ENCODE data around the gene DAB2IP.
"Not testable (repeated sequence)": the region's sequence is repeated elsewhere in the genome, so short reads cannot be mapped to it uniquely, and the experiment has no call there.

DAB2IP gene

DNA sequence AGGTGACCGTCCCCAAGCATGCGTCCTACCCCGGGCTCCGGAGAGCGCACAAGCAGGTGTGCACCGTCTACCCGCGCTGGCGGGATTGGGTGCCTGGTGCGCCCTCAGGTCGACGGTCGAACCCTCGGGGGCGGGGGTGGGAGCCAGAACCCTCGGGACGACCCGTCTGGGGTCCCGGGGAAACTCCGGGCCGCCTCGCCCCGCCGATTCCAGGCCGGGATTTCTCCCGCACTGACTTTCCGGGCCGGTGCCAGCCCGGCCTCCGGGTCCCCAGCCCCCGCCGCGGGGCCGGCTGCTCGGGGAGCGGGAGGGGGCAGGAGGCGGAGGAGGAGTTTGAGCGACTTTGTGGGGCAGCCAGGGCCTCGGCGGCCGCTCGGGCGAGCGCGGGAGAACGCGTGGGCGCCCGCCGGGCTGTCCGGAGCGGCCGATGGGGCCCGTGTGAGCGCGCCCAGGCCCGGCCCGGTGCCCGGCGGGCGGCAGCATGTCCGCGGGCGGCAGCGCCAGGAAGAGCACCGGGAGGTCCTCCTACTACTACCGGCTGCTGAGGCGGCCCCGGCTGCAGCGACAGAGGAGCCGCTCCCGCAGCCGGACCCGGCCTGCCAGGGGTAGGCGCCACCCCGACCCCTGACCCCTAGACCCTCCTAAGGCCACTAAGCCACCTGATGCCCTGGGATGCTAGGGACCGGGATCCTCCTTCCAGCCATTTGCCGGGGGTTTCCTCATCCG is at the start of gene DAB2IP:
TSS of gene DAB2IP (plus strand) at position 340 of the 726 bp plus-strand sequence. CDS start at position 482, 142 bp downstream.
- no peak for DNase-seq (ENCODE audit: low read depth in 3 of 3)

DNA sequence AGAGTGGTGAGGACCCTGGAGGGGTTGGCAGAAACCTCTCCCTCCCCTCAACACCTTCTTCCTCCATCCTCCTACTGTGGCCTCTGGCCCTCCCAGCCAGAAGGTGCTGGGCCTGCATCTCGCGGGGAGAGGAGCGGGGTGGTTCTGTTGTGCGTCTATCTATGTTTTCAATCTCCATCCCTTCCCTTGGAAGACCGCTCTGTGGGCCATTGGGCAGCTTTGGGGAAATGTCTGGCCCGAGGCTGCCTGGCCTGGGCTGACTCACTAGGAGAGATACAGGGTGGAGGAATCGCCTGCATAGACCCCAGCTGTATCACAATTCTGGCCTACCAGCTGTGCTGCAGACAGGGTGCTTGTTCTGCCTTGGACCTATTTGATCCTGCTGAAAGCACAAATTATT is 48.4 kb upstream of the DAB2IP start:
- no peak for DNase-seq (ENCODE audit: low read depth in 3 of 3)

DNA sequence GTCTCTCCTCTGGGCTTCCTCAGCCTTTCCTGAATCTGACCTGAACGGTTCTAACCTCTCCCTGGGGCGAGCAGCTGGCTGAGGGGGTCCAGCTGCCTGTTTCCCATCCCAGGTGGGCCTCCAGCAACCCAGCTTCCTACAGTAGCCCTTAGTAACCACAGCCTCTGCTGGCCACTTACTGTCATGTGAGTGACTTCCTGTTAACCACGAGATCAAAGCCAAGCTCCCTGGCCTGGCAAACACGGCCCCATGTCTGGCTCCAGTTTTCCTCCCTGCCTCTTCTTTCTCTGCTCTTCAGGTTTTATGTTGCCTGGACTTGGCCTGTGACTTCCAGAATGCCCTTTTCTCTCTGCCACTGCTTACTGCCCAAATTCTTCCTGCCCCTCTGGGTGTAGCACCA is 47.2 kb upstream of the DAB2IP start:
- no peak for DNase-seq (ENCODE audit: low read depth in 3 of 3)

DNA sequence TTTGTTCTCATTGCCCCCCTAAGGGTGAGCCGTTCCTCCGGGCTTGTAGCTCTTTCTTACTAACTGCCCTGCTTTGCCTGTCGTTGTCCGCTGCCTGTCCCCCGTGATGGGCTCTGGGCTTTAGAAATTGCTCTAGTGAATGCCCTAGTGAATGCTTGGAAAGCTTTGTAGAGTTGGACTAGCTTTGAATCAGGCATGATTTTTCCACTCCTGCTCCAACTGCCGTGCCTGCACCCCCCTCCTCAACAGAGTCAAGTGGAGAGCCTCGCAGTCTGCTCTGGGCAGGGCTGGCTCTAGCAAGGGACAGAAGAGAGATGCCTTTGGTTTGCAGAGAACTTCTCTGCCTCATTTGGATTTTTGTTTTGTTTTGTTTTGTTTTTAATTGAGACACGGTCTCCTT is 46.8 kb upstream of the DAB2IP start:
- no peak for DNase-seq (ENCODE audit: low read depth in 3 of 3)

DNA sequence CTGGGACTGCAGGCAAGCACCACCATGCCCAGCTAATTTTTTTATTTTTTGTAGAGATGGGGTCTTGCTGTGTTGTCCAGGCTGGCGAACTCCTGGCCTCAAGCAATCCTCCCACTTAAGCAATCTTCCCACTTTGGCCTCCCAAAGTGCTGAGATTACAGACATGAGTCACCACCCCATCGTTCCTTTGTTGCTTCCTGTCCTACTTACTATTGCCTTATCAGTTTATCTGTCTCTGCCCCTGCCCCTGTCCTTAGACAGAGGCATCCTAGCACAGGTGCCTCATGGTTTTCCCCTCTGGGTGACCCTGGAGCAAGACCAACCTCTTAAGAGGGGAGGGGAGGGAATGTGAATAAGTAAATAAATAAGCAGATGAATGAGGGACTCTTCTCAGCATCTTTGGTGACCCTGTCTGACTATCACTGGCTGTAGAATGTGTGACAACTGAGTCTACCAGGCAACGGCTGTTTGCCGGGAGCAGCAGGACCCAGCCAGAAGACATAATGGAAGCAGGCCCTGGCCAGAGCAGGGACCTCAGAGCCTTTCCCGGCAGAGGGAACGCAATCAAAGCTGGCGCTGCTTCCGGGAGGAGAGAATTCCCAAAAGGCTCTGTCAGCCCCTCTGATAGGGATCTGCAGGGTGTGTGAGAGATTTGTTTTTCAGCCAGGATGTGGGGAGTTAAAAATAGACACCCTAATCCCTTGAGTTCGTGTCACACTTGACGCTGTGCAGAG is 43.8 kb upstream of the DAB2IP start:
- DNase-seq (ENCODE audit: low read depth in 3 of 3) = no peak

DNA sequence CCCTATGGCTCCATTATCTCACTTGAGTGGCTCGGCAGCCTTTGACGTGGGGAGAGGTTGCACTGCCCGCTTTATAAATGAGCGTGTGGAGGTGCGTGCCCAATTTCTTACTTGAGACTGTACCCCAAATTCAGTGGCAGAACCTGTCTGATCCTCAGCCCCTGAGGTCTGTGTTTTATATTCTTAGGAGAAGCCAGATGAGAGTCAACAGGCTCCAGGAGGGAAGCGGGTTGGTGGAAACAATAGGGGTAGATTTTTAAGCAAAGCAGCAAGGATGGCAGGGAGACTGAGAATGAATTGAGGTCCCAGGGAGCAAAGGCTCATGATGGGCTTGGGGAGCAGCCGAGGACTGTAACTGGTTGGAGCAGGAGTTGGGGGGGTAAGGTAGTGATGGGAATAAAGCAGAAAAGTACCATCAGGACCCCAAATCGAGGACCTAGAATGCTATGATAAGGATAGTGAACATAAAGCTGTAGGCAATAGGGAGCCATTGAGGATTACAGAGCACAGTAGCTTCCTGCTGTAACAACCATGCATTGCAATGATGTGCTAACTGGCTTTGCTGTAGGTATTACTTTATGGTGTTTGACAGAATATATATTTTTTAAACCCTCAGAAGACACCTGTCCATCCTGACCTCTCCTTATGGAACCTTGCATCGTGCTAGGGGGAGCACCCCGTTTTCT is 43.1 kb upstream of the DAB2IP start:
- DNase-seq (ENCODE audit: low read depth in 3 of 3) = no peak

DNA sequence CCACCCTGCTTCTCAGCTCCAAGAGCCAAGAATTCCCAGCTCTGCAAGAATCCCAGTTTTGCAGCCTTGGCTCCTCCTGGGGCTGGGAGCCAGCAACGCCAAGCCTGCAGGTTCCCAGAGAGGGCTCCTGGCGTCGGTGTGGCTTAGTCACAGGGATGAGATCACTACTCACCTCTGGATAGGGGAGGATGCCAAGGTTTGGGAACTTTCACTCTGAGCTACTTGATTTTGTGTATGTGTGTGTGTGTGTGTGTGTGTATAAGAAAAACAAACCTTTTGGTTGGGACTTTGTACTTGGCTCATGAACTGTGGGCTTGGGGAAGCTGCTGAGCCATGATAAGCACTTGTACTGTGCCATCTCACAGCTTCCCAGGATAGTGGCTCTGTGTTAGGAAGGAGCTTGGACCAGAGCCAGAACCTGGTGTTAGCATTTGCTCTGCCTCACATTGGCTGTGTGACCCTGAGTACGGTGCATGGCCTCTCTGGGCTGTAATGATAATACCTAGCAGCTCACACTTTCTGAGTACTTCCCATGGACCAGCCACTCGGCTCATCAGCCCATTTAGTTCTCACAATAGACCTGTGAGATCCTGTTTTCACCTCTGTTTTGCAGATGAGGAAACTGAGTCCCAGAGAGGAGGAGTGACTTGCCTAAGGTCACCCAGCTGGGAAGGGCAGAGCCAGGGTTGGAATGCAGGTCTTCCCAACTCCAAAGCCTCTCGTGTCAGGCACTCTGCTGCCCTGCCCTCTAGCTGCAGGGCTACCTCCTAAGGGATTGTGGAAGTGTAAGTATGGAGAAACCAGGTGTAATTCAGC is 41.4 kb upstream of the DAB2IP start:
- DNase-seq (ENCODE audit: low read depth in 3 of 3) = no peak

DNA sequence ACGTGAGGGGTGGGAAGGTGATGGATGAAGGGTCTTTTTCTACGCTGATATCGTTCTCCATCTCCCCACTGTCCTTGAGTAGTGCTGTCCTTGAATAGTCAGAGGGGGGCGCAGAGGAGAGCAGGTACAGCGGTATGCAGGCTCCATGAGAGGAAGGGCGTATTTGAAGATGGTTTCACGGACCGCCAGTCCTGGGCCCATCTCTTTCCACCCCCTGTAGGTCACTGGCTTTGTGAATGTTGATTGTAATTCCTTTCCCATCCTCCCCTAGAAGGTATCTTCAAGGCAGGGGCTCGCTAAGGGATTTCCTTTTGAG is 40.8 kb upstream of the DAB2IP start:
- DNase-seq (ENCODE audit: low read depth in 3 of 3) = no peak

DNA sequence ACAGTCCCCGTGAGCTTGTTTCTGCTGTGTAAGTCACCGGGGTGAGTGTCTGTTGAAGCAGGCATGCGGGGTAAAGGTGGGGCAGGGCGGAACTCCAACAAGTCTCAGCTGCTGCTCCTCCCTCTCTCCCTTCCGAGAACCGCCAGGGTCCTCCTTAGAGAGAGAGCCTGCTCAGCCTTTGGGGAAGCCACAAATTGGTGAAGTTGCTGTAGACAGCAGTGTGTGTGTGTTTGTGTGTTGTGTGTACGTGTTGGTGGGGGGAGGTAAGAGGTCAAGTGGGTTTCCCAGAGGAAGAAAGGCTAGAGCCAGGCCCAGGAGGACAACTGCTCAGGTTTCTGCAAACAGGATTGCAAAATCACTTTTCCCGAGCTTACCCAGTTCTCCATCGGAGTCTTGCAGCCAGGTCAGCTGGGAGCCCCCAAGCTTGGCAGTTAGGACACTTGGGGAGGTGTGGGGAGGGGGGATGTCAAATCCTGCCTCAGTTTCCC is 38.9 kb upstream of the DAB2IP start:
- DNase-seq (ENCODE audit: low read depth in 3 of 3) = no peak

DNA sequence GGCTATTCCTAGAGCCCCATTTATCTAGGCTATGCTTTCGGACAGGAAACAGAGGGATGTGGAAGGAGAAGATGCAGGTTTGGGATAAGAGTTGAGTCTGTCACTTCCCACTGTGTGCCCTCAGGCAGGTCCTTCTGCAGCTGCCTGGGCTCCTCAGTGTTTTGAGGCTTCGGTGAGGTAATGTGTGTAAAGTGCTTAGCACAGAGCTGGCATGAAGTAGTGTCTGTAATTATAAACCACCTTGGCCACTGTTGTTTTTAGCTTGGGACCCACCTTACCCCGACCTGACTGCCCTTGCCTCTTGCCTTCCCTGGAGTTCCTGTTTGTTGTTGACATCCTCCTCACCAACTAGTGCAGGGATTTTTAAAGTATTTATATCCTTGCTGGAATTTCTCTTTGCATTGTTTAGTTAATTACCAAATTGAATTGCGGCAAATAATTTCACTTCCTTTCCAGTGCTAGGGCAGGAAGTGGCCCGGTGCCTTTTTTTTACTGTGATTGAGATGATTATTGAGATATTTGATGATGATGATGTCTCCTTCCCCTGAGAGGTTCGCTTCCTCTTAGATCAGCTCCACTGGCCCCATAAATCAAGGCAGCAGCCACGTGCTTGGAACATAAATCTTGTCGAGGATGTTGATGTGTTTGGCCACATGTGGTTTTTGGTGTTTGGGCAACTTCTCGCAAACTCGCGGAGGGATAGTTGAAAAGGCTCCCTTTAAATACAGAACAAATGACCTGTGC is 38.3 kb upstream of the DAB2IP start:
- DNase-seq (ENCODE audit: low read depth in 3 of 3) = no peak

DNA sequence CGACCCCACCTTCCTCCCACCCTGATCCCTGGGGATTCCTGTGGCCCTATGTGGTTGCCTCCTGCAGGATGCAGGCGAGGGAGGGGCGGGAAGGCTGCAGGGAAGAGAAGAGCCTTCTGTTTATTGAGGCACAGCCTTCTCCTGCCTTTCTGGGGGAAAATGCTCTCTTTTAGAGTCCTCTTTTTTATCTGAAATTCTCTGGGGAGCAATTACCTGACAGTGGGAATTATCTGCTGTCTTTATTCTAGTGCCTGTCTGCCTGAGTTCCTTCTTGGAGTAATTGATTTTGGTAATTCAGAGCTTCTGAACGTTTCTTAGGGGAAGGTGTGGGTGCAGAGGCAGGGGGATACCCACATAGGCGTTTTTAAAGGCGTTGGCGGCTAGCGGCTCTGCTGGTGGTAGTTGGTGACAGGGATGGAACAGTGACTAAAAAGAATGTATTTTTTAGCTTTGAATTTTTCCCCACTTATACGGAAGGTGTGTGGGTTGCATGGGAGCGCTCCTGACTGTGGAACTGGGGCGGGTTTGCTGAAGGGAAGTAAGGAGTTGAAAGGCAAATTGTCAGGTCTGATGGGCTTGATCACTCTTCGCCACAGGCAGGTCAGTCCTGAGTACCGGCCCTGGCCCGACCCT is 35.2 kb upstream of the DAB2IP start:
- no peak for DNase-seq (ENCODE audit: low read depth in 3 of 3)

DNA sequence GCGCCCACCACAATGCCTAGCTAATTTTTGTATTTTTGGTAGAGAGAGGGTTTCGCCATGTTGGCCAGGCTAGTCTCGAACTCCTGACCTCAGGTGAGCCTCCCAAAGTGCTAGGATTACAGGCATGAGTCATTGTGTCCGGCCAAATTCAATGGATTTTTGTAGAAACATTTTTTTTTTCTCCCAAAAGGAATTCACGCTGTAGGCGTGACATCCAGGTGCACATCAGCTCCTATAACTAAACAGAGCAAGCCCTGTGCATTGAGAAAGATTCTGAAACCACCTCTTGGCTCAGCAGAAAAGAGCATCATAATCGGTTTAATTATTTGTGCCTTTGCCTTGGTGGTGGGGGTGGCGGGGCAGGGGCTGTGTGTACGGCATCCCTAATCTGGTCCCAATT is 32.9 kb upstream of the DAB2IP start:
- no peak for DNase-seq (ENCODE audit: low read depth in 3 of 3)

DNA sequence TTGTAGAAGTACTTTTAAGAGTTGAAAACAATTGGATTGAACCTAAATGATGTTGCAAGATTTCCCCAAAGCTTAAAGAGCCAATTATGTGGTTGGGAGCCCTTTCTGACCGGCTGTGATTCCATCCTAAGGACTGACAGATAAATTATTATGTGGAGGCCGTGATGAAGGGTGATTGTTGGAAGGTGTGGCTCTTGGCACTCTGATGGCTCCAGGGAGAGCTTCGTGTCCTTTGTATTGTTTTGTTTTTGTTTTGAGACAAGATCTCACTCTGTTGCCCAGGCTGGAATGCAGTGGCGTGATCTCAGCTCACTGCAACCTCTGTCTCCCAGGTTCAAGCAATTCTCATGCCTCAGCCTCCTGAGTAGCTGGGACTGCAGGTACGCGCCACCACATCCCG is 32.5 kb upstream of the DAB2IP start:
- DNase-seq (ENCODE audit: low read depth in 3 of 3) = not testable (repeated sequence)

DNA sequence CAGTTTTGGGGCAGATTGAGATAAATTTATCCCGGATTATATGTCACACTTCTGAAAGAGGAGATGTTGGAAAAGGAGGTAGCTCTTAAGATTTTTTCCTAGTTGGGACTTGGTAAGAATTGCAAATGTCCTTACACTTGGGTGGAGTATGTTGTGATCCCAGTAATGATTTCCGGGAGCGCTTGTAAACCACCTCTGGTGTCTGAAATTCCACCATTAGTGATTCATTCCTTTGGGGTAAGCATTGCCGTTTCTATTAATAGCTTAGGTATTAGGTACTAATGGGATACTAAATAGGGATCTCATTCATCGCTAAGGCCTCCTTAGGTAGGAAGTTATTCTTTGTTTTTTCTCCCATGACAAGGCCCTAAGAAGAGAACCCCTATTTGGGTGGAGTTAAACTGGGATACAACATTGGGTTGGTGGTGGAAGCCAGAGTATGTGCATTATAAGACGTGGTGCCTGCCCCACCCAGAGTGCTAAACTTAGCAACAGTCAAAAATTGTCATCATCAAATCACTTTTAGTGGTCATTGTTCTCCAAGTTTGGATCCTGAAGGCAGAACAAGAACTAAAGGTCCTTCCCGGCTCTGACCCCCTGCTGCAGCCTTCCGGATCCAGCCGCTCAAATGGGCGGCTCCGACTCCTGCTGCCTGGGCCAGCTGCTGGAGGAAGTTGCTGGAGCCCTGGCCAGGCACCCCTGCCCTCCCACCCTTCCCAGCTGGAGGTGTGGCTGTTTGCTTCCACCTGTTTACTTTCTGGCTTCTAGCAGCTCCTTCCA is 31.7 kb upstream of the DAB2IP start:
- DNase-seq (ENCODE audit: low read depth in 3 of 3) = no peak

DNA sequence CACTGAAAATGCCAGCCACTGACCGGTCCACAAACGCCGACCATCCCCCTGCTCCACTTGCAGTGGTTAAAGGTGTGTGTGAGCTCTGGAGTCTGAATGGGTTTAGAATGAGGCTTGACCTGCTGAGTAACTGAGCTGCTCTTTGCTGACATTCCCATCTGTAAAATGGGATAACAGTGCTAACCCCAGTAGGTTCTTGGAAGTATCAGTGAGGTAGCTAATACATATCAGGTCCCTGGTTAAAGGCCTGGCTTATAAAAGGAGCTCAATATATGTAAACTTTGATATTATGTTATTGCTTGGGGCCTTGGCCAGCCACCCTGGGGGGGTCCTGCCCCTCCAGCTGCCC is 31.1 kb upstream of the DAB2IP start:
- no peak for DNase-seq (ENCODE audit: low read depth in 3 of 3)

DNA sequence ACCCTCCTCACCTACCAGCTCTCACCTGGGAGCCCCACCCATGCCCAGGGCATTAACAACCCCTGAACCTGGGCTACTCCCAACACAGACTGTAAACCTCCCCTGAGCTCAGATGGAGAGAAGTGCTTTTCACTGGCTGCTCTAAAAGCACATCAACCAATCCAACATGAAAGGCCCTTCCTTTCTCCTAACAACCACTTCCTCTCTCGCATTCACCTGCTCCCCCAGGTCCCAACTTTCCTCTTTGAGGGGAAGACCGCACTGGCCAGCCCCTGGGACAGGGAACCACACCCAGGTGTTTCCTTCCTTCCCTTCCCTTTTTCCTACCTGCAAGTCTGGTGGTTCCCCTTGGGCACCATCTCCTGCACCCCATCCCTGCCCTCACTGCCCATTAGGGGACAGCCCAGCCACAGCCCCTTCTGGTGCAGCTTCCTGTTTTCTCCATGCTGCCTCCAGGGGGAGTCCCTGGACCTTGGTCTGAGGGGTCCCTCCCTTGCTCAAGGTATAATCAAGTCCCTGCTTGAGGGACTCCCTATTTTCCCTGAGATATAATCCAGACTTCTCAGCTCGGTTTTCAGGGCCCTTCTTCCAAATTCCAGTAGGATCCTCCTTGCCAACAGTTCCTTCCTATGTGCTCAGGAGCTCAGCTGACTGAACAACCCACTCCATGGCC is 30.5 kb upstream of the DAB2IP start:
- no peak for DNase-seq (ENCODE audit: low read depth in 3 of 3)

DNA sequence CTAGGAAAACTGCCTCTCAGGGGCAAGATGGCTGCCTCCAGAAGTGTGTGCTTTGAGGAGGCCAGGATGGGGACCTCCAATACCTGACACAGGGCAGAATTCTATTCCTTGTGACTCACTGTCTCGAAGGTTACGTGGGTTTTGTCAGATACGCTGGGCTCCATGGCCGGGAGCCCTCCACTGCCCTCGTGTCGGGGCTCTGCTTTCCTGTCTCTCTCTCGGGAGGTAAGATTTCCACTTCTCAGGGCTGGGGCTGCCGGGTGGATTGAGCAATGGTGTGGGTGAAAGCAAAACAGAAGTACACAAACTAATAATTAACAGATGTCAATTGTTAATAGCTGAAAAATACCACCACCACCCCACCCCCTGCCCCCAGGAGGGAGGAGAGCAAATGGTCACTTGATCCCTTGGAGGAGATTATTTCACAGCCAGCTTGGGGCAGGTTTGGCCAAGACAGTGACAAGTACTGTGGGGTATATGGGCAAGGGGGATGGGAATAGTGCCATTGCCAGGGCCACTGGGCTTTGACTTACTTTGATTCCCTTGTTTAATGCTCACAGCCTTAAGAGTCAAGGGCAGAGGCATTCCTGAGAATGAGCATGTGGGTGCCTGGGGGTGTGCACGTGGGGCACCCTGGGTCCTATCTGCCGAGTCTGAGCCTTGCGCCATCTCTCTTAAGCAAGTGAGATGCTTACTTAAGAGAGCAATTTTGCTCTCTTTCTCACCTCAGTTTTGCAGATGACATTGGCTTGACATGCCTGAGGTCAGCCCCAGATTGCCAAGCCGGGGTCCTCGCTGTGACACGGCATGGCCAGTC is 28.8 kb upstream of the DAB2IP start:
- no peak for DNase-seq (ENCODE audit: low read depth in 3 of 3)

DNA sequence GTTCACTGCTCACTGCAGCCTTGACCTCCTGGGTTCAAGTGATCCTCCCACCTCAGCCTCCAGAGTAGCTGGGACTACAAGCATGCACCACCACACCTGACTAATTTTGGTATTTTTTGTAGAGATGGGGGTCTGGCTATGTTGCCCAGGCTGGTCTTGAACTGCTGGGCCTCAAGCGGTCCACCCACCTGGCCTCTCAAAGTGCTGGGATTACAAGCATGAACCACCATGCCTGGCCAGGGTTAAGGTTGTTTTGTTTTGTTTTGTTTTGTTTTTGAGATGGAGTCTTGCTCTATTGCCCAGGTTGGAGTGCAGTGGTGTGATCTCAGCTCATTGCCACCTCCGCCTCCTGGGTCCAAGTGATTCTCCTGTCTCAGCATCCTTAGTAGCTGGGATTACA is 28.0 kb upstream of the DAB2IP start:
- not testable (repeated sequence) for DNase-seq (ENCODE audit: low read depth in 3 of 3)

DNA sequence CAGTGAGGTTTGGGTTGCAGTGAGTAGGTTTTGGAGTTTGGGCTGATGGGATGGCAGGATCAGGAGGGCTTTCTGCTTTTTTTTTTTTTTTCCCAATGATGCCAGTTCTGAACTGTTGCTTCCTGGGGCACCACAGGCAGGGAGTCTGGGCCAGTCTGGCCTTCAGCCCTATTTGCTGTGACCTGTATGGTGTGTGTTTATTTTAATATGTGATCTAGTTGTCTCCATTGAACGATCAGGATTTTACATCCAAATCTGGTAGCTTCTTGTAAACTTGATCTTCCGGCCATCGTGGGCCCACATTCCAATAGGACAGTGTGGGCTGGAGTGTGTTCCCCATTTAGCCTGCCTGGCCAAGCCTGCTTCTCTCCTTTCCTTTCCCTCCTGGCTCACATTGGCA is 25.8 kb upstream of the DAB2IP start:
- DNase-seq (ENCODE audit: low read depth in 3 of 3) = no peak

Data from stimulated activated CD4-positive, alpha-beta T cell treated with anti-CD3 and anti-CD28 coated beads, TNF-alpha, amount 100 ng/mL, for 48 hours (primary cell).